Measurements from ENCODE around the gene PLA2G6. TPM values are rescaled to one million over a fixed set of nuclear protein-coding genes. Genes with fewer than 3 reads are reported as not detected.

The PLA2G6 gene
- total RNA-seq, 1 experiment from 2014 or later, result 36.0 TPM

DNA sequence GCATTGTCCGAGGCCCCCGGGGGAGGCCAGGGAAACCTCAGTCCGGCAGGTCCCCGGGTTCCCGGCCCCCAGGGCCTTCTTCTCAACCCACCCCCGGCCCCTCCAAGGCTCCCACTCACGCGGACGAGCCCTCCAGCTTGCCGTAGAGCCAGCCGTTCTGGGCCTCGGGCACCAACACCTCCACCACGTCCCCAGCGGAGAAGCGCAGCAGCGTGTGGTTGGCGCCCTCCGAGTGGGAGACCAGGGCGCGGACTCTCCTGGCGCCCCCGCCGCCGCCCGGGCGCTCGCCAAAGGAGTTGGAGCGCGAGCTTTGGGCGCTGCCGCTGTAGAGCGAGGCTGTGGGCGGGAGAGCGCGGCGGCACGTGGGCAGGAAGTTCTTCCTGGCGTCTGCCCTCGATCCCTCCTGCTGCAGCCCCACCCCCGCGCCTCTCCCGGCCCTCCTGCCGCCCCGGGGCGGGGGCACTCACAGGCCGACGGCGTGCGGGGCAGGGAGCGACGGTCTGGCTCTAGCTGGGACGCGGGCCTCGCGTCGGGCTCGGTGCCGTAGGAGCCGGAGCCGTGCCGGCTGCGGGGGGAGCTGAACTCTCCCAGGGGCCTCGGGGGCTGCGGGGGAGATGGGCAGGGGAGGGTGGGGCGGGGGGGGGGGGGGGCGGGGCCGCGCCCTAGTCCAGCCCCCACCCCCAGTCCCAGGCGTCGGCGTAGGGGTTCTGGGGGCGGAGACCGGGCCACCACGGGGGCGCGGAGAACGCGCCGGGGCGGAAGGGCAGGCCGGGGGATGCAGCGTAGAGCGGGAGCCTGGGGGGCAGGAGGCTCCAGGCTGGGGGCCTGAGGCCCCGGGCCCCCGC is 92.8 kb downstream of the PLA2G6 start:
- intact Hi-C loops (cut with micrococcal nuclease), result no loop called here
- ChIA-PET CTCF (interaction anchor here (1.6 kb wide), 1 partner anchor 9 kb away, joined by 6 read pairs; no protein-coding TSS in a partner anchor), POLR2A (no interaction called here), RAD21 (ENCODE audit: low non-redundant PET in 1 of 2, low total read pairs in 2 of 2, uncharacterized antibody in 2 of 2, unreplicated experiment in 2 of 2) (no interaction called here)
- TF ChIP-seq CEBPB (IDR thresholded peaks at IDR 0.05; ENCODE audit: low read depth), result no peak
- no peak for TF ChIP-seq ELF1 (IDR thresholded peaks at IDR 0.05; ENCODE audit: borderline replicate concordance, low read depth)
- no peak for ATAC-seq
- no peaks in the 10 kb centered on the region for H3K27me3 ChIP-seq (ENCODE audit: insufficient read depth, low read length)
- no peak overlapping the region for H3K4me3 ChIP-seq (replicated peaks in 1 of 2; ENCODE audit: low read depth in 1 of 2, low read length in 2 of 2)
- no peaks in the 10 kb centered on the region for H4K20me1 ChIP-seq (ENCODE audit: insufficient read depth)
- no peaks in the 10 kb centered on the region for H3K79me2 ChIP-seq (ENCODE audit: insufficient read depth, low read length)
- H3K4me1 ChIP-seq (ENCODE audit: control insufficient read depth in 1 of 2, insufficient read depth in 2 of 2, low read length in 2 of 2), result peaks cover 0 to 4% of the 10 kb centered on the region in 2 experiments; a peak in 1 of 4 replicates
- no peak for DNase-seq (ENCODE audit: low read depth, low spot score)
- H3K9ac ChIP-seq (ENCODE audit: low read length), result no peak overlapping the region
- BruUV-seq (replicated peaks), result TSS peak; percentile 36
- no peaks in the 10 kb centered on the region for H3K9me2 ChIP-seq (ENCODE audit: insufficient read depth)
- no peak overlapping the region for H3K4me2 ChIP-seq (ENCODE audit: low read length)
- H3K9me3 ChIP-seq (ENCODE audit: control insufficient read depth in 1 of 2, insufficient read depth in 1 of 2, low read depth in 1 of 2, low read length in 2 of 2), result no peaks in the 10 kb centered on the region
- H3K27ac ChIP-seq (ENCODE audit: low read depth, low read length), result no peak overlapping the region
- no peak overlapping the region for H2AFZ ChIP-seq (ENCODE audit: low read depth, low read length, poor library complexity, severe bottlenecking)
- H3K36me3 ChIP-seq (ENCODE audit: control insufficient read depth in 1 of 2, insufficient read depth in 2 of 2, low read length in 2 of 2), result no peaks in the 10 kb centered on the region

DNA sequence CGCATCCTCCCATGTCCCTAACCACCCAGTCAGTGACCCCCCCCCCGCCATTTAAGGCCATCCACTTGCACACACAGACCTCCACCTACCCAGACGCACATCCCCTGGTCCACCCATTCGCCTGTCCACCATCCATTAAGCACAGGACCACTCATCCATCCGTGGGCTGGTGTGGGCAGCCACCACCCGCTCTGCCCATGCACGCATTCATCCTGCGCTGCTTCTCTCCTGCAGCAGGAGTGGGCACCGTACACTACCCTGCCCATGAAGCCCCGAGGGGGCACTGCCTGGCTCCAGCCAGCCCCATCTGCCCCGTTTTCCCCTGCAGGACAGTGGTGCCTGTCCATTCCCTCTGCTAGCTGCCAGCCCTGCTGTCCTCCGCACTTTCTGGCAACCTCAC is 93.8 kb downstream of the PLA2G6 start:
- ATAC-seq, result no peak
- Histone ChIP-seq H3K9me2 (ENCODE audit: insufficient read depth) (no peaks in the 10 kb centered on the region), H3K27ac (ENCODE audit: low read depth, low read length) (no peak overlapping the region), H3K9ac (ENCODE audit: low read length) (no peak overlapping the region), H3K4me1 (ENCODE audit: control insufficient read depth in 1 of 2, insufficient read depth in 2 of 2, low read length in 2 of 2) (peaks cover 0 to 4% of the 10 kb centered on the region in 2 experiments; a peak in 1 of 4 replicates), H3K36me3 (ENCODE audit: control insufficient read depth in 1 of 2, insufficient read depth in 2 of 2, low read length in 2 of 2) (no peaks in the 10 kb centered on the region), H3K9me3 (ENCODE audit: control insufficient read depth in 1 of 2, insufficient read depth in 1 of 2, low read depth in 1 of 2, low read length in 2 of 2) (no peaks in the 10 kb centered on the region), H3K27me3 (ENCODE audit: insufficient read depth, low read length) (no peaks in the 10 kb centered on the region), H2AFZ (ENCODE audit: low read depth, low read length, poor library complexity, severe bottlenecking) (no peak overlapping the region), H3K79me2 (ENCODE audit: insufficient read depth, low read length) (no peaks in the 10 kb centered on the region), H4K20me1 (ENCODE audit: insufficient read depth) (no peaks in the 10 kb centered on the region), H3K4me3 (replicated peaks in 1 of 2; ENCODE audit: low read depth in 1 of 2, low read length in 2 of 2) (no peak overlapping the region), H3K4me2 (ENCODE audit: low read length) (no peak overlapping the region)
- intact Hi-C loops (cut with micrococcal nuclease), result no loop called here
- TF ChIP-seq POLR2A (IDR thresholded peaks at IDR 0.05; ENCODE audit: borderline replicate concordance, extremely low read depth, insufficient read depth, insufficient read length), result no peak
- TF ChIP-seq, protein P1, sequence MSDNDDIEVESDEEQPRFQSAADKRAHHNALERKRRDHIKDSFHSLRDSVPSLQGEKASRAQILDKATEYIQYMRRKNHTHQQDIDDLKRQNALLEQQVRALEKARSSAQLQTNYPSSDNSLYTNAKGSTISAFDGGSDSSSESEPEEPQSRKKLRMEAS (IDR thresholded peaks at IDR 0.05), result no peak
- TF ChIP-seq, protein P2, sequence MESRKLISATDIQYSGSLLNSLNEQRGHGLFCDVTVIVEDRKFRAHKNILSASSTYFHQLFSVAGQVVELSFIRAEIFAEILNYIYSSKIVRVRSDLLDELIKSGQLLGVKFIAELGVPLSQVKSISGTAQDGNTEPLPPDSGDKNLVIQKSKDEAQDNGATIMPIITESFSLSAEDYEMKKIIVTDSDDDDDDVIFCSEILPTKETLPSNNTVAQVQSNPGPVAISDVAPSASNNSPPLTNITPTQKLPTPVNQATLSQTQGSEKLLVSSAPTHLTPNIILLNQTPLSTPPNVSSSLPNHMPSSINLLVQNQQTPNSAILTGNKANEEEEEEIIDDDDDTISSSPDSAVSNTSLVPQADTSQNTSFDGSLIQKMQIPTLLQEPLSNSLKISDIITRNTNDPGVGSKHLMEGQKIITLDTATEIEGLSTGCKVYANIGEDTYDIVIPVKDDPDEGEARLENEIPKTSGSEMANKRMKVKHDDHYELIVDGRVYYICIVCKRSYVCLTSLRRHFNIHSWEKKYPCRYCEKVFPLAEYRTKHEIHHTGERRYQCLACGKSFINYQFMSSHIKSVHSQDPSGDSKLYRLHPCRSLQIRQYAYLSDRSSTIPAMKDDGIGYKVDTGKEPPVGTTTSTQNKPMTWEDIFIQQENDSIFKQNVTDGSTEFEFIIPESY (IDR thresholded peaks at IDR 0.05; ENCODE audit: extremely low read depth, insufficient replicate concordance, low read length), result no peak
- TF ChIP-seq CBX3 (IDR thresholded peaks at IDR 0.05; ENCODE audit: low read depth), result no peak
- TF ChIP-seq POLR2AphosphoS5 (IDR thresholded peaks at IDR 0.05; ENCODE audit: low read depth, low read length), result no peak
- TF ChIP-seq ELF1 (IDR thresholded peaks at IDR 0.05; ENCODE audit: borderline replicate concordance, low read depth), result no peak
- TF ChIP-seq, protein P3, sequence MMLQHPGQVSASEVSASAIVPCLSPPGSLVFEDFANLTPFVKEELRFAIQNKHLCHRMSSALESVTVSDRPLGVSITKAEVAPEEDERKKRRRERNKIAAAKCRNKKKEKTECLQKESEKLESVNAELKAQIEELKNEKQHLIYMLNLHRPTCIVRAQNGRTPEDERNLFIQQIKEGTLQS (IDR thresholded peaks at IDR 0.05), result no peak
- no peak for TF ChIP-seq EZH2phosphoT487 (IDR thresholded peaks at IDR 0.05; ENCODE audit: borderline replicate concordance)
- no peak for TF ChIP-seq CEBPB (IDR thresholded peaks at IDR 0.05; ENCODE audit: low read depth)
- TF ChIP-seq ZFX (IDR thresholded peaks at IDR 0.05), result no peak
- TF ChIP-seq SIN3A (IDR thresholded peaks at IDR 0.05; ENCODE audit: low read depth), result no peak
- TF ChIP-seq SP1 (IDR thresholded peaks at IDR 0.05; ENCODE audit: low read depth), result no peak
- TF ChIP-seq EGR1 (IDR thresholded peaks at IDR 0.05; ENCODE audit: low read depth), result no peak
- TF ChIP-seq ZNF274 (IDR thresholded peaks at IDR 0.05; ENCODE audit: low read depth, low read length), result no peak
- no peak for TF ChIP-seq FOSL1 (IDR thresholded peaks at IDR 0.05; ENCODE audit: low read depth)
- no peak for TF ChIP-seq YY1 (IDR thresholded peaks at IDR 0.05; ENCODE audit: extremely low read depth, insufficient replicate concordance, low read depth, low read length)
- no peak for TF ChIP-seq EZH2 (IDR thresholded peaks at IDR 0.05)
- no peak for TF ChIP-seq TCF7L2 (IDR thresholded peaks at IDR 0.05; ENCODE audit: borderline replicate concordance, extremely low read depth, insufficient read depth, insufficient read length)
- no peak for TF ChIP-seq RAD21 (IDR thresholded peaks at IDR 0.05; ENCODE audit: low read depth)
- POLR2A ChIA-PET, result no interaction called here
- no peak for DNase-seq (ENCODE audit: low read depth, low spot score)
- CTCF ChIA-PET, result no interaction called here
- RAD21 ChIA-PET (ENCODE audit: low non-redundant PET in 1 of 2, low total read pairs in 2 of 2, uncharacterized antibody in 2 of 2, unreplicated experiment in 2 of 2), result no interaction called here
- BruUV-seq (replicated peaks), result no TSS peak
